ENCODE results near the gene SLC39A10.

DNA sequence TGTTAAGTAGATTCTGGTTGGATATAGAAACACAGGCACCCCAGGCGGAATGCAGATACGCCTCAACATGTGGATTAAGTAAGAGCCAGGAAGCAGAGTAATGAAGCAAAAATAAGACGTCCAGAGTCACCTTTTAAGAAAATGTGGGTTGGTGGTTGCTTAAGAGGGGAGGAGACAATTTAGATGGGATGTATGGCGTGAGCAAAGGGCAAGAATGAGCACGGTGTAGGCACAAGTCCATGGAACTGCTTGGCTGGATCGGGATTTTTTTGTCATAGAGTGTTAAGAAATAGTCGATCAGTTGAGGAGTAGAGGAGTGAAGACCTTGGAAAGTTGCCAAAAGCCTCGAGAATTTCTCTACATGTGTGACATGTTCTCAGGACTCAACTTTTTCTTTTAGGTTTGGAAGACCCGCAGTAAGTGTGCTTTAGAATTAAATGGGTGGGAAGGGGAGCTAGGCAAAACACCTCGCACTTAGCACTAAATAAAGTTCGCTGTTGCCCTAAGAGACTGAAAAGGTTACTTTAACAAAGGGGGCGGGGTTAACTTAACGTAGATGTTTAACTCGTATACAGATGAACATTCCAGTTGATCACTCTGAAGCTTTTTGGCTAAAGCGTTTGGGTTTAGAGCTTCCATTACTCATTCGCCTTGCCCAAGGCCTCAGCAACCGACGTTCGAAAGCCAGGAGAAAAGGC lies 716 bp upstream of the SLC39A10 start:
- TF ChIP-seq ZFX (IDR thresholded peaks at IDR 0.05; ENCODE audit: borderline replicate concordance) (no peak), CTCF (IDR thresholded peaks at IDR 0.05) (no peak)
